RWPE1 (cell line): ENCODE data around the gene EIF5.
A peak's percentile ranks its signal among the peaks of the same experiment; 100 is the strongest.

ENCODE experiments used
- CTCF ChIA-PET: fragments of 350-600 bp; sonication (Branson Sonifier 250); formaldehyde crosslinking; extraction: SDS; loops from one replicate; lab custom pipeline; 2021; lab: Yijun Ruan, JAX
- POLR2A ChIA-PET: fragments of 400-600 bp; formaldehyde crosslinking; extraction: SDS; loops from one replicate; lab custom pipeline; 2020; ENCODE audit warnings: antibody characterized with exemption; ENCODE audit not compliant: low non-redundant PET; lab: Yijun Ruan, JAX
- DNase-seq: peaks from one replicate; pipeline ENCODE4 v3.0.0; 2012; ENCODE audit warnings: low spot score
- H3K27ac ChIP-seq: fragments of 450-650 bp; 2 replicates; pipeline ENCODE4 v1.5.1; 2017
- TF ChIP-seq, protein P1 (sequence below): fragments of 450-650 bp; conservative IDR thresholded peaks from 2 replicates; pipeline ENCODE4 v1.5.1; 2017; ENCODE audit warnings: low read depth, mild to moderate bottlenecking

The EIF5 gene

DNA sequence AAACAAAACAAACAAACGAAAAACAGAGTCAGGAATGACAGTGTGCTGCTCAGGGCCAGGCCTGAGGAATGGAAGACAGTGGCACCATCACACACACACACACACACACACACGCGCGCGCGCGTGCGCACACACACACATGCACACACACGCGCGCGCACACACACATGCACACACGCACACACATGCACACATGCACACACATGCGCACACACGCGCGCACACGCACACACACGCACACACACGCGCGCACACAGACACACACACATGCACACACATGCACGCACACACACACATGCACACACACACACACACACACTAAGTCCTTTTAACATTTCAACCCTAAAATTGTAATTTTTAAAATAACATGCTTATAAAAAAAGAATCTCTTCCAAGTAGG is 38.0 kb downstream of the EIF5 start:
- no peak for DNase-seq
- ChIA-PET POLR2A (no interaction called here), CTCF (interaction anchor here (0.6 kb wide), 1 partner anchor 441 kb away, joined by 3 read pairs; no protein-coding TSS in a partner anchor)
- peak overlapping the region; percentile 77 for H3K27ac ChIP-seq
- TF ChIP-seq, protein P1, sequence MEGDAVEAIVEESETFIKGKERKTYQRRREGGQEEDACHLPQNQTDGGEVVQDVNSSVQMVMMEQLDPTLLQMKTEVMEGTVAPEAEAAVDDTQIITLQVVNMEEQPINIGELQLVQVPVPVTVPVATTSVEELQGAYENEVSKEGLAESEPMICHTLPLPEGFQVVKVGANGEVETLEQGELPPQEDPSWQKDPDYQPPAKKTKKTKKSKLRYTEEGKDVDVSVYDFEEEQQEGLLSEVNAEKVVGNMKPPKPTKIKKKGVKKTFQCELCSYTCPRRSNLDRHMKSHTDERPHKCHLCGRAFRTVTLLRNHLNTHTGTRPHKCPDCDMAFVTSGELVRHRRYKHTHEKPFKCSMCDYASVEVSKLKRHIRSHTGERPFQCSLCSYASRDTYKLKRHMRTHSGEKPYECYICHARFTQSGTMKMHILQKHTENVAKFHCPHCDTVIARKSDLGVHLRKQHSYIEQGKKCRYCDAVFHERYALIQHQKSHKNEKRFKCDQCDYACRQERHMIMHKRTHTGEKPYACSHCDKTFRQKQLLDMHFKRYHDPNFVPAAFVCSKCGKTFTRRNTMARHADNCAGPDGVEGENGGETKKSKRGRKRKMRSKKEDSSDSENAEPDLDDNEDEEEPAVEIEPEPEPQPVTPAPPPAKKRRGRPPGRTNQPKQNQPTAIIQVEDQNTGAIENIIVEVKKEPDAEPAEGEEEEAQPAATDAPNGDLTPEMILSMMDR: no peak

DNA sequence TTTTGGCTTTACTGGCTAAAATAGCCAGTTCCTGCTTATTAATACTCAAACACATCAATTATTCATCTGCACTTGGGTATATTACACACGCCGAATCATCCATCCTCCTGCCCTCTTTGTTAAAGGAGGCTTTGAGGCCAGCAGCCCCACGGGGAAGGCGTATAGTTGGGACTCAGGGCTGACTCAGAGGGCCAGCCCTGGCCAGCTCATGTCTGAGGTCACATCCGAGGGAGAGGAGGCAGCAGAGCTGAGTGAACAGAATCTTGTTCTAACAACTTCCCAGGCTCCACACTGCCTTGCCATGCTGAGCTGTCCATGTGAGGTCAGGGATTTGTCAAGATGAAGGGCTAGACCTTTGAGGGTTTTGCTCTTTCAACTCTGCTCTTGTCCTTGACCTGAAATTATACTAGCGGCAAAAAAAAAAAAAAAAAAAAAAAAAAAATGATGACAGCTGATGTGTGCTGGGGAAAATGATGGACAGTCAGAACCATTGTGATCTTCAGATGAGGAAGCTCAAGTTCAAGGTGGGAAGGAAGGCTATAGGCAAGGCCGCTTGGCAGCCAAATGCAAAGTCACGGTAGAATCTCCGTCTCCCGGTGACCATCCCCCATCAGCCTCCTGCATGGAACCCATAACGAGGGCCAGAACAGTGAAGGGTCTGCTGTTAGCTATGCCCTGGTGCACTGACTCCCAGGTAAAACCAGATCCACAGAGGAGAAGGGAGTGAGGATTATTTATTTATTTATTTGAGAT is 38.7 kb downstream of the EIF5 start:
- TF ChIP-seq, protein P1: no peak
- peak; percentile 89 for DNase-seq
- ChIA-PET CTCF (interaction anchor here (0.6 to 0.7 kb wide), 2 partner anchors 13 to 442 kb away, joined by 3 read pairs; partner anchors contain the start of gene MARK3), POLR2A (no interaction called here)
- H3K27ac ChIP-seq: peak overlapping the region; percentile 77

DNA sequence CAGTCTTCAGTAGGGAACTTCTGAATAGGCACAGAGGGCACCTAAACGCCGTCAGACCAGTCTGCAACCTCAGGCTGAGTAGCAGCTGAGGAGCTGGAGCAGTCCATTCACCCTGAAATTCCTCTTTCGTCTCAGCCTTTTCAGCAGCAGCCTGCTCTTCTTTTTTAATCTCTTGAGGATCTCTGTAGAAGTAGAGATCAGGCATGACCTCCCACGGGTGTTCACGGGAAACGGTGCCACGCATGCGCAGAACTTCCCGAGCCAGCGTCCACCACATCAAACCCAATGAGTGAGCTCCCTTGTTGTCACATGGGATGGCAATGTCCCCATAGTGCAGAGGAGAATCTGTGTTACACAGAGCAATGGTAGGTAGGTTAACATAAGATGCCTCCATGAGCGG is 40.1 kb downstream of the EIF5 start:
- TF ChIP-seq, protein P1: no peak
- POLR2A ChIA-PET: no interaction called here
- H3K27ac ChIP-seq: no peak overlapping the region
- CTCF ChIA-PET: interaction anchor here (0.7 kb wide), 1 partner anchor 780 kb away, joined by 3 read pairs; no protein-coding TSS in a partner anchor
- no peak for DNase-seq

DNA sequence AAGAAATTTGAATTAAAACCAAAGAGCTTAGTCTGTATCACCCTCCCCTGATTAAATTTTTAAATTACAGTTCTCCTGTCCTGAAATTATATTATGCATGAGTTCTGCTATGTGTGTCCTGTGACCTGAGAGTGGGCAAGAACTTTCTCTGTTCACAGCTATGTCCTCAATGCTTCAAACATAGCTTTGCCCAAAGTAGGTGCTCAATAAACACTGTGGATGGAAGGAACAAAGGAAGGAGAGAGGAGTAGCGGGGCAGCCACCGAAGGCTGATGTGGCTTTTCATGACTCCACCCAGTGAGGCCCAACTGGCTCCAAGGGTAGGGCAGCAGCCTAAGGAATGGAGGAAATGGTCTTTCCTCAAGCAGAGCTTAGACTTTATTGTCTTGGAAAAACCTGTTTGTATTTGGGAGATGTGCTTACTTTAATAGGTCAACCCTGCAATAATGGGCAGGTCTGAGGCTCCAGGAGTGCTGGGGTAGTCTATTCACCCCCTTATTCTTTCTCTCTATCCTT is 43.5 kb downstream of the EIF5 start:
- TF ChIP-seq, protein P1: no peak
- no peak overlapping the region for H3K27ac ChIP-seq
- CTCF ChIA-PET: interaction anchor here (1.1 to 1.6 kb wide), 2 partner anchors 13 to 17 kb away, joined by 5 to 6 read pairs; no protein-coding TSS in a partner anchor
- DNase-seq: no peak
- POLR2A ChIA-PET: no interaction called here

DNA sequence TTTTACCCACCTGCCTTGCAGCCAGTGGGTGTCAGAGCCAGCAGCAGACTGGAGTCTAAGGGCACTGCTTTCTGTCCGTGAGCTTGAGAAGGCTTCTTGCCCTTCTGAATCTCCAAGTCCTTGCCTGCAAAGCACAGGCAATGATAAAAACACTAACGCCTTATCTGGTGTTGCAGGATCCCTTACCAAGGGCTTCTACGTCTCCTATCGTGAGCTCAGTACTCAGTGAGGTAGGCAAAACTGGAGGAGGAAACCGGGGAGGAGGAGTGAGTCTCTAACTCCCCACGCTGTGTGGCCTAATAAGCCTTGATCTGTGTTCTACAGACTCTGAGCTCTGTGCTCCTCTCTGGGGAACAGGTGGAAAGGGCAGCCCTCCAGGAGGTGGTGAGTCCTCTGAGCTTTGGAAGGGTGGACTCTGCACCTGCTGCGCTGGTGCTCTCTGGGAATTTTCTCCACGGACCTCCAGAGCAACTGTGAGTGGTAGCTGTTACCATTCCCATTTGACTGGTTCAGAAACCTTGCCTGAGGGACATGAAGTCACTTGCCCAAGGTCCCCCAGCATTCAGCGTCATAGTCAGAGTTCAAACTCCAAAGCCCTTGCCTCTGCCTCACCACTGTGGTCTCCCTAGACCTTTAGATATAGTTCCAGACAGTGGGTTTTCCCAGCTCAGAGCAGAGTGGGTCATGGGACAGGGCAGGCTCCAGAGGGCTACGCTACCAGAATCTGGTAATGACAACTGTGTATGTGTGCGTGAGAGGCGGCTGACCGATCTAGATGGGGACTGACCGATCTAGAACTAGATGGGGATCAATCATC is 44.2 kb downstream of the EIF5 start:
- CTCF ChIA-PET: interaction anchor here (1.1 to 1.6 kb wide), 2 partner anchors 12 to 16 kb away, joined by 5 to 6 read pairs; no protein-coding TSS in a partner anchor
- POLR2A ChIA-PET: no interaction called here
- TF ChIP-seq, protein P1: no peak
- H3K27ac ChIP-seq: no peak overlapping the region
- no peak for DNase-seq

DNA sequence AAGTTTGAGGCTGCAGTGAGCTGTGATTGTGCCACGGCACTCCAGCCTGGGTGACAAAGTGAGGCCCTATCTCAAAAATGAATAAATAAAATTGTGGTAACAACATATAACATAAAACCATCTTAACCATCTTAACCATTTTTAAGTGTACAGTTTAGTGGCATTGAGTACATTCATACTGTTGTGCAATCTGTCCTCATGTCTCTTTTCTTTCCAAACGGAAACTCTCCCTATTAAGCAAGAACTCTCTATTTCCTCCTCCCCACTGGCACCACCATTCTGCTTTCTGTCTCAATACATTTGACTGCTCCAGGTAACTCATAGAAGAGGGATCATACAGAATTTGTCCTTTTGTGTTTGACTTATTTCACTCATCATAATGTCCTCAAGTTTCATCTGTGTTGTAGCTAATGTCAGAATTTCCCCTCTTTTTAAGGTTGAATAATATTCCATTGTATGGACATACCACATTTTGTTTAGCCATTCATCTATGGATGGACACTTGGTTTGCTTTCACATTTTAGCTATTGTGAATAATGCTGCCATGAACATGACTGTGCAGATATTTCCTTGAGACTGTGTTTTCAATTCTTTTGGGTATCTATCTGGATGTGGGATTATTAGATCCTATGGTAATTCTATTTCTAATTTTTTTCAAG is 46.8 kb downstream of the EIF5 start:
- ChIA-PET POLR2A (no interaction called here), CTCF (interaction anchor here (0.9 kb wide), 1 partner anchor 9 kb away, joined by 4 read pairs; no protein-coding TSS in a partner anchor)
- H3K27ac ChIP-seq: no peak overlapping the region
- TF ChIP-seq, protein P1: no peak
- no peak for DNase-seq
